Glomerular visceral epithelial cell (primary cell): ENCODE measurements around the gene USP10.

Experiments
- DNase-seq: peaks from one replicate; pipeline ENCODE4 v3.0.0-alpha.2; 2016; ENCODE audit errors: extremely low spot score

USP10 gene

DNA sequence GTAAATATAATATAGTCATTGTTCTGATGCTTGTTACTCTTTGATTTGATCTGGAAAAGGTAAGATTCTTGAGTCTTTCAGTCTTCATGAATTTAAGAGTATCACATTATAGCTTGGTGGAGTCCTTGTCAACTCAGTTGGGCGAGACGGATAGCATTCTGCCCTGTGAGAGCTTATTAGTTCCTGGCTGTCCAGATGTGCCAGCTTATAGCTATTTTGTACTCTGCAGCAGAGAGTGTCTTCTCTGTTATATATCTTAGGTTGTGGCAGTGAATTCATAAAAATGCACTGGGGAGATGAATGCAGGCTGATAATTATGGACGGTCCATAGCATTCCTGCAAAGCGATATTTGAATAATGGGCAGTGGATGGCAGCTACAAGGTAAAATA is 69.0 kb downstream of the USP10 start:
- no peak for DNase-seq

DNA sequence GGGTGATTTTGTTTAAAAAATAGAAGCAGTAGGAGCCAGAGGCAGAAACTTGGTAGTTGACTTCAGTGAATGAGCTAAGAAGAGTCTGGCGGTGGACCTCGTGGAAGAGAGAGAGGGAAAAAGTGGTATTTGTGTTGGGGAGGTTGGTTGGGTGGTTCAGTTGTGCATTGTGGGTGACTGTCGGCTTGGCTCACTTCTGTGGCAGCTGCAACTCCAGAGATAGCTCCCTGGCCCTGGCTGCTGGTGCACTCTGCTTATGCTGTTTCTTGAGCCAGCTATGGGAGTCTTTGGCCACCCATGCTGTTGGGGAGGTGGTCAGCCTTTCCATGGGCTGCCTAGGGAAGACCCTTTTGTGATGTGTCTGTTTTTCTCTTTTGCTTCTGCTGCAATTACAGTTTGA is 69.6 kb downstream of the USP10 start:
- no peak for DNase-seq

DNA sequence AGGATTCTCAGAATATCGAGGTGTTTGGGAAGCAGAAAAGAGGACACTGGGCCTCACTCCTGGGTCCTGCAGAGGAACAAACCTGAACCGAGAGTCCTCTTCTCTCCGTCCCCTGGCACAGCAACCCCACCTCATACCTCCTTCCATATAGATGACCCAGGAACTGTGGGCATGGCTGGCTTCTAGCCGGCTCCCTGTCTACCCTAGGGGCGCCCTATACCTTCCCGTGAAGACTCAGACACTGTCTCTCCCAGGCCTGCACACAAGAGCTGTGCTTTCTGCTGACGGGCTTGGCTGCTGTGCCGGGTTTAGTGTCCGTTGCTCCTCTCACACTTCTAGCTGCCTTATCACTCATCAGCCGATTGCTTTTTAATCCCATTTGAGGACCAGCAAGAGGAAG is 73.5 kb downstream of the USP10 start:
- DNase-seq, result no peak

DNA sequence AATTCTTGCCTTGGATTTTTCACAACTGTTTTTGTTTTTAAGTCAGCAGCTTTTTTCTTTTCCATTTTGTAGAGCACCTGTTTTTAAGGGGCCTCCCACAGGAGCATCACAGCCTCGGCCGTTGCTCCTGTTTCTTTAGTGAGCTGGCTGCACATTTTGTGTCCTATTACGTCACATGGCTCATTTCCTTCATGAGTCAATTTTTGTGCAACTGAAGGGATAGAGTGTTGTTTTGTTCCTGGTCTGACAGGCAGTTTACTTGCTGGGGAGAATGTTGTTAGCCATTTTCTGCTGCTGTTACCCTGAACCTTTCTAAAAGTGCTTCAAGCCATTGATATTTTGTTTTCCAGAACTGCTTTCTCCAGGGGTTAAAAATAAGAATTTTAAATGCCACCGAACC is 75.0 kb downstream of the USP10 start:
- DNase-seq, result peak; percentile 31

DNA sequence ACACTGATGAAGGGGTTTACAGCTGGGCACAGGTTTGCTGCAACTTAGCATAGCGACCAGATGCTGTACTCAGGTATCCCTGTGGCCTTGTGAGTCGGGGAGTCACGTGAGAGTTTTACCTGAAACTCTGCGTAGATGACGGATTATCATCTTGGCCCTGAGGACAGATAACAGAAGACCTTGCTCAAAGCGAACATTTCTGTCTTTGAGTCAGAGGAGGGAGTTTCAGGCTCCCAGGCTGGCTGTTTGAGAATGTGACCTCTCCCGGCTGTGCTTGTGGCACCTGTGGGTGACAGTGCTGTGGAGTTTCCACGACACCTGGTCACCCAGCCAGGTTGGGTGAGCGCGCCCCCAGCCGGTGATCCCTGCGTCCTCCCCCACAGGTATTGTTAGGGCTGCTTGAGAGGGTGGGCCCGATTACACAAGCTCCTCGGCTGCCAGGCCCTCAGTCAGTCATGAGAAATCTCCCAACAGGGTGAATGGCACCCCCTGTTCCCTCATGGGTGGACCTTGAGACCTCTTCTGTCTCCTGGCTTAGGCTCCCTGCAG is 75.5 kb downstream of the USP10 start:
- DNase-seq, result no peak

DNA sequence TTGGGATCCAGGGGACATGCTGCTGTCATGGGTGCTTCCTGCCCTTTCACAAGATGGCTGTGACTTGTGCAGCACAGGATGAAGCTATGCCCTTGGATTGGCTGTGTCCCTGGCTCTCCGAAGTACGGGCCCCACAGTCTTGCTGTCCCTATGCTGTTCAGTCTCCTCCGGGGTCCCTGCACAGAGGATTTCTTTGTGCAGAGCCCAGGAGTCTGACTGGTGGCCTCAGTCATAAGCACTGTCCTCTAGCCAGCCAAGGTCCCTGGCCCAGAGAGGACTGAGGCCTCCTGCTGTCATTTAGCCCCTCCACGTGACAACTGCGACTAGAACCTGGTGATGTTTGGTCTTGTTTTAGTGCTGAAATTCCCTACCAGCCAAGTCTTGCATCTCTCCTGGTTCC is 77.6 kb downstream of the USP10 start:
- no peak for DNase-seq

DNA sequence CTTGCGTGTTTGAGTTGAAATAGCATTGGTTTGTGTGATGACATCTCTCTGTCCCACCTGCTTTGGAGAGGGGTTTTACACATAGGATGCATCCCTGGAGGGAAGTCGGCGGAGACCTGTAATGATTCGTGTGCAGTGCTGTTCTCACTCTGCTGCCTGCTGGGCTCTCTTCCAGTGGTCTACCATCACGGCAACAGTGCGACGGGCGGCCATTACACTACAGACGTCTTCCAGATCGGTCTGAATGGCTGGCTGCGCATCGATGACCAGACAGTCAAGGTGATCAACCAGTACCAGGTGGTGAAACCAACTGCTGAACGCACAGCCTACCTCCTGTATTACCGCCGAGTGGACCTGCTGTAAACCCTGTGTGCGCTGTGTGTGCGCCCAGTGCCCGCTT is 78.9 kb downstream of the USP10 start:
- no peak for DNase-seq

DNA sequence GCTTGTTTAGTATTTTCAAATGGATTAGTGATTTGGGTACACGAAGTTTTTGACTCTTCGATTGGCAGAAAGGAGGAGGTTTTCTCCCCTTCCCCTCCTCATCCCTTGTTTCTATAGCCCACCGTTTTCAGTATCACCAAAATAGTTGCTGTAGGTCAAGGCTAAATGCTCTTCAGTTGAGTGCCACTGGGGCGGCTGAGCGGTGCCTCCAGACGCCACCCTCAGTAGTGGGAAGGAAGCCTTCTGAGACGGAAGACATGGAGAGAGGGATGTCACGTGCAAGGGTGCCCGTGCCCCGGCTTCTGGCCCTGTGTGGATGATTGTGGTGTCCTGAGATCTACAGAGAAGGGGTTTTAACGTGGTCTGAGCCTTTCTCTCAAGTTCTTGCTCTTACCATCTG is 80.3 kb downstream of the USP10 start:
- no peak for DNase-seq

DNA sequence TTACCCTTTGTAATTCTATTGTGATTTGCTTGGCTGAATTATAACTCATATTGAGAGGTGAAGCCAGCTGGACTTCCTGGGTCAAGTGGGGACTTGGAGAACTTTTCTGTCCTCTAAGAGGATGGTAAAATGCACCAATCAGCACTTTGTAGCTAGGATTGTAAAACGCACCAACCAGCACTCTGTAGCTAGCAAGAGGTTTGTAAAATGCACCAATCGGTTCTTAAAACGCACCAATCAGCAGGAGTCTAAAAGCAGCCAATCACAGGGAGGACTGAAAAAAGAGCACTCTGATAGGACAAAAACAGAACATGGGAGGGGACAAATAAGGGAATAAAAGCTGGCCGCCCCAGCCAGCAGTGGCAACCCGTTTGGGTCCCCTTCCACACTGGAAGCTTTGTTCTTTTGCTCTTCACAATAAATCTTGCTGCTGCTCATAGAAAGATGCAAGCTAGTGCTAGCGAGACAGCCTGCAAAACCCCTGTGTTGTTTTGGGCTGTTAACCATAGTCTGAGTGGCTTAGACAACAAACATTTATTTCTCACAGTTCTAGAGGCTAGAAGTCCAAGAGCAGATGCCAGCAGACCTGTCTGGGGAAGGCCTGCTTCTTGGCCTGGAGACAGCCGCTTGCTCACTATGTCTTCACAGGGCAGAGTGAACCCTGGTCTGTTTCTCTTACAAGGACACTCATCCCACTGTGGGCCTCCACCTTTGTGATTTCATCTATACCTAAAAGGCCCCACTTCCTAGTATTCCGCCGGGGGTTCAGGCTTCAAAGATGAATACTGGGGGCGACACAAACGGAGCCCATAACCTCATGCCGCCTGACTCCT is 81.0 kb downstream of the USP10 start:
- no peak for DNase-seq

DNA sequence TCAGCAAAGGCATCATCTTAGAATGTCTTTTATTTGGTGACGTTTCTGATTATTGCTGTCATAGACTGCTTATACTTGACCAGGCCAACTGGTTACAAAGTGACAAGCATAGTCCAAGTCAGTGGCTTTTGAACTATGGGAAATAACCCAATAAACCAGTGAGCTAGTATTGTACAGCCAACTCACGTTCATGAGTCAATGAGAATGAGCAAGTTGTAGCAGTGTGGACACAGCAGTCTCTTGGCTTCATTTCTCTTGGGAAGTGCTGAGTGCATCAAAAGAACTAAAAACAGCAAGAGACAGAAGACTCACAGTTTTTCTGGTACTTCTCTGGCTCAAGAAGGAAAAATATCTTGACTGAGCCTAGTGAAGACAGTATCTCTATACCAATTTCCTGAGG is 83.0 kb downstream of the USP10 start:
- DNase-seq, result no peak

DNA sequence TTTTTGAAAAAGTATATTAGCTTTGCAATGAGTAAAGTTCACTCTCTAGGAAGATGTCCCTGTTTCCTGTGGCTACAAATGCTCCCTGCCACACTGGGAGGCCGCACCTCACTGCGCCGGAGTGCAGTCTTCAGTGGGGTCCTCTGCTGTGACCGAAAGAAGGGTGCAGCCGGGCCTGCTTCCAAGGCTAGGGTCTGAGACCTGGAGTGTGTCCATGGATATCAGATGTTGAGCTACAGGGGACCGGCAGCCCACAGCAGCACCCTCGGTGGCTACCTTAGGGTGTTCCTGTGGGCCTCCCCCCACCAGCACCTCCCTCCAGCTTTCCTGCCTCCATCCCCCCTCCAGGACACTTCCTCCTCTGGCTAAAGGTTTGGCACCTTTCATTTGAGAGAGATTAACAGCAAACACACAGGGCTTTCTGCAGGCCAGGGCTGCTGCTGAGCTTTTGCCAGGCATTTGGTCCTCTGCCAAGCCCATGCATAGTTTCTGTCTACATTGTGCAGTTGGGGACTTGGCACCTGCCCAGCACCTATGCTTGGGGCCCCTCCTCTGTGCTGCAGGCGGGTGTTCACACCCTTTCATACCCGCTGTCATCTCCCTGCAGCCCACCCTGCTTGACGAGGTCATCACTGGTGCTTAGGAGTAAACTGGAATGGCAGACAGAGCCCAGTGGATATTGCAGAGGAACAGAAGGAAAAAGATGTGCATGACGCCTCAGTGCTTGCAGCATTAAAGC is 86.2 kb downstream of the USP10 start:
- peak; percentile 77 for DNase-seq

DNA sequence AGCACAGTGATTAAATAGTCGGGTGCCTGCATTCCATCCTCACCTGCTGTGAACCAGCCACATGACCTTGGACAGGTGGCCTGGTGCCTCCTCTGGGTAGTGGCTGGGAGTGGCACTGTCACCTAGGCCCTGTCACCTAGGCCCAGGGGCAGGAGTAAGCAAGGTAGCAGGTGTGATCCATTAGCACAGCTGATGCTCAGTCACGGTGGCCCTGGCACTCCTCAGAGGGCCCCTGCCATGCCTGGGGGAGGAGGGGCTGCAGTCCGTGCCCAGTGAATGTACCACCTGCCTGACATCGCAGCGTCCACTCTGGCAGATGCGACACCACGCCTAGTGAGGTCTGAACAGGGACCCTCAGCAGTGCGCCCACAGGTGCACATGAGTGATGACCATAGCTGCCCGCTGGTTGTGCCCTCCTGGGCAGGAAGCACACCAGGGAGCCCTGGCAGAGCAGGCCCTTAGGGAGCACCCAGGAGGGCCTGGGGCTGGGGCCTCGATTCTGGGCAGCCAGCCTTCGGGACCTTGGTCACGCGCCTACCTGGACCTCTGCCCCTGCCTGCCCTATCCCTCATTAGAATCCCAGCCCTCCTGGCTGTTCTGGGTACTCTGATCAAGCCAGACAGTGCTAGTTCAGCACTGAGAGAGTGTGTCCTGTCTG is 86.9 kb downstream of the USP10 start:
- no peak for DNase-seq

DNA sequence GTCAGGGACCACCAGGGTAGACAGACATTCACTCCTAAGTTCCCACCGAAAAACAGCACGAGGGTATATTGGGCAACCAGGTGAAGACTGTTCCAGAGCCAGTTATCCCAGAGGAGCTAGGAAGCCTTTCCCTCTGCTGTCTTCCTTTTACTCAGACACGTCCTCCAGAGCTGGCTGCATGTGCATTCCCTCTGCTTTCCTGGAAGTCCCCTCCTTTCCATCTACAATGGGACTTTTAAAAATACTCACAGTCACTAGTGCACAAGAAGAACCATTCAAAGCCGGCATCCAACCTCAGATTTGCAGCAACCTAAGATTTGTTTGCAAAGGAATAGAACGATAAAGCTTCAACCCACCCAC is 87.4 kb downstream of the USP10 start:
- no peak for DNase-seq

DNA sequence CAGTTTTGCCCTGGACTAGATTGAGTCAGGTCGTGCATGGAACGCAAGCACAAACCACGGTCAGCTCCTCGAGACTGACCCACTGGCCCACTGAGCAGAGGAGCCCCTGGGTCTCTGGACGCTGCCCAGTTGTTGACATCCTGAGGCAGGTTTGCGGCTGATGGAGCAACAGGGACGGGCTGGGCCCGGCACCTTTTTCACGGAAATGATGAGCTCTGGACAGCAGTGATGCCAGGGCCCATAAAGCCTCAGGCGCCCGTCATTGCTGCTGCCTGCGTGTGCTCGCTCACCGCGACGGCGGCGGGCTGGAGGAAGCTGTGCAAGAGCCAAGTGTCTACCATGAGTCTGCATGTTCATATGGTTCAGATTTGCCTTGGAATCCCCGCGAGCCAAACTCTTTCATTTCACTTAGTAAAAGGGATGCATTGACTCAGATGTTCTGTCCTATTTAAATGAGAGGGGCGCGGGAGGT is 89.2 kb downstream of the USP10 start:
- DNase-seq, result no peak

DNA sequence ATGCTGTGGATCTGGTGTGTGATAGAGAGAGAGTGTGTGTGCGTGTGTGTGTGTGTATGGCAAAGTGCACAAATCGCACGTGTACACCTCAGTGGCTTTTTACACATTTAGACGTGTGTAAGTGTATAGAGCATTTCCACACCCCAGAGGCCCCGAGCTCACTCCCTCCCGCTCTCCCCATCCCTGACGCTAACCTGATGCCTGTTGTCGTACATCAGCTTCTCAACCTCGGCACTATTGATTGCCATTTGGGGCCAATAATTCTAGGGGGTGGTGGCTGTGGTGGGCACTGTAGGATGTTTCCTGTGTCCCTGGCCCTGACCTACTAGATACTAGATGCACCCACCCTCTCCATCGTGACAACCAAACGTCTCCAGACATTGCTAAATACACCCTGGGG is 89.6 kb downstream of the USP10 start:
- DNase-seq, result no peak

DNA sequence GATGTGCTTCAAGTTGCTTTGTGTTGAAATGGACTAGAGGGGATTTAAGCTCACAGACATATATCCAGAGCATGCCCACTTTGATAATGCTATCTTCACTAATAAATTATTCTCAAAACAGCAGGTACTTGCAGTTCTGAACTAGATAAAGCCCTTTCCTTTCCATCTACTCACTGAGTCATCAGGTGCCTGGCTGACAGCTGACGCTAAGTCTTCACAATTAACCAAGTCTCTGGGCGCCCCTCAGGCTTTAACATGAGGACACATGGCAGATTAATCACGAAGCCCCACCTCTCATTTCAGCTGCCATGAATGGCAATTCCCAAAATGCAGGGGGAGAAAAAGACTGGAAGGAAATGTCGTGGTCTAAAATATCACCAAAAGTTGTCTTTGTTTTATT is 90.5 kb downstream of the USP10 start:
- no peak for DNase-seq

DNA sequence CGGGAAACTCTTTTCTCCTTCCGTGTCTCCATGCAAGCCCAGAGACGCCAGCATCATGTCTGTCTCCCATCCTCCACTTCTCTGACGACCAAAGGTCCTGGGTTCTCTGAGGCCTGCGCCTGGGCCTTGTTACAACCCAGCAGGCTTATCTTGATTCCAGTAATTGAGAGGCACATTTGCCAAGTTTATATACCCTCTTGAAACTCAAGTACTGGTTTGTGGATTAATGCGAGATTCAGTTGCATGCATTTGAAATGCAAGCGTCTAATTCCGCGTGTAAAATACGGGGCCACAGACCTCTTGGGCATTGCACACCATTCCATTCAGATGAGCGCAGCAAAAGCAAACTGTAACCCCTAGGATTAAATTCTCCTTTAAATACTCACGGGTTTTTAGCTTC is 91.3 kb downstream of the USP10 start:
- DNase-seq, result no peak

DNA sequence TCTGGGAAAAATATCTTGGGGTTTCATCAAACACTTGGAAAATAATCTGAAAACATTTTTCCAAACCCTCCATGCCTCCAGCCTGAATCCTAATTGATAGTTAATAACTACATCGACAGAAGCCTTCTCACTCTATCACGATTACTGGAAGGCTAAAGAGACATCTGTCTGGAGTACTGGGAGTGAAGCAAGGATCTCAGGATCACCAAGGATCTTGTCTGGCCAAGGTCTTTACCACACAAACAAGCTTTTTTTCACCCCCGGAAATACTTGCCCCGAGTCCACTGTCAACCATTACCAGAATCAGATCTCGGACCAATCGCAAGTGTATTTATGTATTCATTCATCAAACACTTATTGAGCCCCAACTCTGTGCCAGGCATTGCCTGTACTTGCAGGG is 91.7 kb downstream of the USP10 start:
- DNase-seq, result no peak

DNA sequence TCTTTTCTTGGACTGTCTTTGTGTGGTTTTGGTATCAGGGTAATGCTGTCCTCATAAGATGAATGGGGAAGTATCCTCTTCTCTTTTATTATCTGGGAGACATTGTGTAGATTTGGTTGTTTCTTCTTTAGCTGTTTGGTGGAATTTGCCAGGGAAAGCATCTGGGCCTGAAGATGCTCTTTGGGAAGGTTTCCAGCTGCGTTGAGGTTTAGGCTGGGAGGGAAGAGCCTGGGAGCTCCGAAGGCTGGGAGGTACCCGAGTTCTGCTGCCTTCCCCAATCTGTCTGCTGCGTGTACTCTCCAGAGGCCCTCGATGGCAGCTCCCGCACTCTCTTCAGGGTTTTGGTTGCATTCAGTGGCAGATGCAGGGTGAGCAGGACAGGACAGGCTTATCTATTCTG is 94.4 kb downstream of the USP10 start:
- DNase-seq, result no peak

DNA sequence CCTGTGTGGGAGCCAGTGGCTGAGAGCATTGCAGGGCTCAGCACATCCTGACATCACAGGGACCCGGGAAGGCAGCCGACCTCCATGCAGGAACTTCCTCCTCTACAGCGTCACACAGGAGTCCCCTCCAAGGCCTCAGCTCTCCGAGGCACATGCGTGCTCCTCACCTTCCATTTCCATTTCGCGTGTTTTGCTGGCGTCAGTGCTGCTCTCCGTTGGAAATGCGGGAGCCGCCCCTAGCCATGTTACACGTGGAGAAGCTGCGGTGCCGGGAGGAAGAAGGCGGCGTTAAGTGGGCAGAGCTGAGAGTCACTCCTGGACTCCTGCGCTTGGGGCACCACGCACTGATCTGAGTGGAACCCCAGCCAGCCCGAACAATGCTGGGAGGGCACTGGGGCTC is 94.8 kb downstream of the USP10 start:
- no peak for DNase-seq

DNA sequence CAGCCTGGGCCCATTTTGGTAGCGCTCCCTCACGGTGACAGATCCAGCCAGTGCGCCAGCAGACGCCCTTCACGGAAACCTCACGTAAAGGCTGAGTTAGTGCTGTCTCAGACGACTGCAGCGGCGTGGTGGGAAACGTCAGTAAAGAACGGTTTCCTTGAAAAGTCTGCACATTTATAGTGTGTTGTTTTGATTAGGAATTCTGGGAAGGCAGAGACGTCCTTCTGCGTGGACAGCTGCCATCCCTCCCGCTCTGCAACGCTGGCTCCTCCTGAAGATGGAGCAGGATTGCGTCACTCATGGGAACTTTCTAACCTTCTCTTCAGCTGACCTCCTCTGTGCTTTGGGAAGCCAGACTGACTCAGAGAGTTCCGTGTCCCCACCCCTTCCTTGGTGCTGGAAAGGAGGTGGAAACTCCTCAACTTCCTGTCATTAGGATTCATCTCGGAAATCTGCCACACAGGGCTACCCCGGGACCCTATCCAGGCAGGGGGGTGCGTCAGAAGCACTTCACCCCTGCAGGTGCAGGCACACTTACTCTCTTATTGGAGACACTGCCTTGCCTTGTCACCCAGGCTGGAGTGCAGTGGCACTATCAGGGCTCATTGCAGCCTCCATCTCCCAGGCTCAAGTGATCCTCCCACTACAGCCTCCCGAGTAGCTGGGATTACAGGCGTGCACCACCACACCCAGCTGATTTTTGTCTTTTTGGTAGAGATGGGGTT is 95.7 kb downstream of the USP10 start:
- DNase-seq, result peak; percentile 21
